GM12878 (cell line): Measurements from ENCODE around the gene DKK1. TPM values are rescaled to one million over a fixed set of nuclear protein-coding genes. Genes with fewer than 3 reads are reported as not detected.

ENCODE experiments used
- ATAC-seq: fragments of 200-7000 bp; cut with Tn5 transposase; 3 replicates; pipeline ENCODE4 v1.9.1; 2020; ENCODE audit warnings: mild to moderate bottlenecking, moderate library complexity
- BruUV-seq: library from RNA; stranded (reverse); fragments of 400-500 nt; replicated peaks from 2 replicates; lab custom pipeline; 2021; lab: Mats Ljungman, UMichigan
- CTCF ChIA-PET: fragments of 300-600 bp; sonication (Branson Sonifier 250); formaldehyde crosslinking; extraction: SDS; loops from one replicate; lab custom pipeline; 2021; ENCODE audit warnings: inconsistent platforms; lab: Yijun Ruan, JAX
- POLR2A ChIA-PET: fragments of 350-600 bp; formaldehyde crosslinking; extraction: SDS; loops from one replicate; lab custom pipeline; 2021; ENCODE audit warnings: inconsistent platforms; lab: Charles Lee
- RAD21 ChIA-PET: fragments of 300-600 bp; sonication (Branson Sonifier 250); formaldehyde crosslinking; loops from one replicate; lab custom pipeline; 2023; ENCODE audit warnings: antibody characterized with exemption; ENCODE audit not compliant: unreplicated experiment; lab: Charles Lee
- SMC1A ChIA-PET: fragments of 300-600 bp; sonication (Branson Sonifier 250); formaldehyde crosslinking; loops from one replicate; lab custom pipeline; 2023; ENCODE audit not compliant: unreplicated experiment, uncharacterized antibody; lab: Charles Lee
- DNase-seq: peaks from one replicate; pipeline ENCODE4 v3.0.0-alpha.2; 2011; ENCODE audit warnings: low read depth, low spot score
- FAIRE-seq: peaks from 3 replicates; lab custom pipeline; 2011; peaks lifted over from hg19 to GRCh38; lab: Jason Lieb, UNC
- H2AFZ ChIP-seq: 2 replicates; pipeline ENCODE4 v1.6.0; 2011; ENCODE audit warnings: low read depth, low read length, control low read depth; ENCODE audit not compliant: control insufficient read depth
- H3K27ac ChIP-seq: 2 replicates; pipeline ENCODE4 v1.5.1; 2011; ENCODE audit warnings: control low read depth; ENCODE audit not compliant: control insufficient read depth, insufficient read depth
- H3K27me3 ChIP-seq, 2 experiments: replicated peaks in 1 of 2; 2 replicates each; pipeline versions ENCODE4 v1.6.0 to v1.6.1; 2011; ENCODE audit warnings: low read length in 1 of 2; ENCODE audit not compliant: control insufficient read depth in 2 of 2, insufficient read depth in 2 of 2
- H3K36me3 ChIP-seq, 2 experiments: 2 replicates each; pipeline ENCODE4 v1.5.1; 2011; ENCODE audit warnings: low read length in 1 of 2; ENCODE audit not compliant: control insufficient read depth in 2 of 2, insufficient read depth in 2 of 2
- H3K4me1 ChIP-seq: 2 replicates; pipeline ENCODE4 v1.6.1; 2011; ENCODE audit warnings: mild to moderate bottlenecking, low read length, moderate library complexity, mixed read lengths; ENCODE audit not compliant: control insufficient read depth, insufficient read depth
- H3K4me2 ChIP-seq: 2 replicates; pipeline ENCODE4 v1.6.0; 2011; ENCODE audit warnings: control low read depth; ENCODE audit not compliant: control insufficient read depth, insufficient read depth
- H3K4me3 ChIP-seq: fragments of 200-600 bp; sonication (generic); 2 replicates; pipeline ENCODE4 v1.5.1; 2016
- H3K79me2 ChIP-seq: 2 replicates; pipeline ENCODE4 v1.6.0; 2011; ENCODE audit warnings: low read length; ENCODE audit not compliant: control insufficient read depth, insufficient read depth
- H3K9ac ChIP-seq: 2 replicates; pipeline ENCODE4 v1.8.0; 2011; ENCODE audit warnings: low read length, control low read depth, mixed read lengths; ENCODE audit not compliant: control insufficient read depth, insufficient read depth
- H3K9me3 ChIP-seq: replicated peaks from 3 replicates; pipeline ENCODE4 v1.5.1; 2011; ENCODE audit warnings: mild to moderate bottlenecking, low read length; ENCODE audit not compliant: control insufficient read depth, insufficient read depth
- H4K20me1 ChIP-seq: 2 replicates; pipeline ENCODE4 v1.6.0; 2011; ENCODE audit not compliant: control insufficient read depth, insufficient read depth
- ATF7 ChIP-seq: fragments of 450-650 bp; IDR thresholded peaks from 2 replicates; pipeline ENCODE4 v1.6.1; 2016; ENCODE audit warnings: low read depth, mild to moderate bottlenecking
- BCL11A ChIP-seq: IDR thresholded peaks from 2 replicates; pipeline ENCODE4 v1.6.1; 2011; ENCODE audit warnings: low read depth, low read length
- BRCA1 ChIP-seq: IDR thresholded peaks from 2 replicates; pipeline ENCODE4 v1.6.1; 2011; ENCODE audit warnings: low read depth, low read length, improper control_type of control experiment
- CBX3 ChIP-seq: fragments of 200-600 bp; sonication (generic); IDR thresholded peaks from 2 replicates; pipeline ENCODE4 v1.6.1; 2016; ENCODE audit warnings: low read depth, borderline replicate concordance
- EGR1 ChIP-seq, 2 experiments: IDR thresholded peaks; 1 replicate in 1 of 2; 2 replicates in 1 of 2; pipeline ENCODE4 v1.6.1; 2011 to 2012; ENCODE audit warnings: low read depth in 2 of 2, low read length in 2 of 2, borderline replicate concordance in 1 of 2, mild to moderate bottlenecking in 1 of 2, moderate library complexity in 1 of 2
- GATAD2B ChIP-seq: fragments of 450-650 bp; conservative IDR thresholded peaks from 2 replicates; pipeline ENCODE4 v1.6.1; 2017; ENCODE audit warnings: low read depth, mild to moderate bottlenecking, moderate library complexity
- IKZF2 ChIP-seq, 2 experiments: fragments of 450-650 bp; IDR thresholded peaks; 2 replicates each; pipeline ENCODE4 v1.6.1; 2017; ENCODE audit warnings: mild to moderate bottlenecking in 2 of 2, moderate library complexity in 2 of 2
- KLF5 ChIP-seq: fragments of 450-650 bp; IDR thresholded peaks from 2 replicates; pipeline ENCODE4 v1.6.1; 2014; ENCODE audit warnings: mild to moderate bottlenecking; ENCODE audit not compliant: partially characterized antibody
- NFXL1 ChIP-seq: fragments of 450-650 bp; IDR thresholded peaks from 2 replicates; pipeline ENCODE4 v1.6.1; 2017; ENCODE audit warnings: antibody characterized with exemption, mild to moderate bottlenecking, borderline replicate concordance
- RAD21 ChIP-seq: IDR thresholded peaks from 2 replicates; pipeline ENCODE4 v1.6.1; 2011; ENCODE audit warnings: mild to moderate bottlenecking, low read depth, low read length, moderate library complexity; ENCODE audit not compliant: insufficient read depth
- RCOR1 ChIP-seq: conservative IDR thresholded peaks from 2 replicates; pipeline ENCODE4 v1.6.1; 2012; ENCODE audit warnings: low read depth, low read length, improper control_type of control experiment
- SUZ12 ChIP-seq: fragments of 200-600 bp; sonication (generic); IDR thresholded peaks from one replicate; pipeline ENCODE4 v1.6.1; 2018; ENCODE audit warnings: antibody characterized with exemption, mild to moderate bottlenecking; ENCODE audit not compliant: unreplicated experiment
- TARDBP ChIP-seq: IDR thresholded peaks from 2 replicates; pipeline ENCODE4 v1.6.1; 2016; ENCODE audit warnings: borderline replicate concordance
- TCF7 ChIP-seq: IDR thresholded peaks from 2 replicates; pipeline ENCODE4 v1.6.1; 2014; ENCODE audit warnings: antibody characterized with exemption, borderline replicate concordance
- WGBS: methylation state at CpG from one replicate; pipeline ENCODE4 v1.1.6; 2016; ENCODE audit warnings: low lambda C conversion rate; ENCODE audit not compliant: insufficient replicate concordance, insufficient coverage; ENCODE audit errors: missing lambda C conversion rate; 5-methylcytosine and 5-hydroxymethylcytosine counted together
- in situ Hi-C: fragments of 300-500 bp; cut with MboI; formaldehyde crosslinking; loops from 9 replicates; pipeline ENCODE4 v1.14.3; 2018; ENCODE audit warnings: mixed read lengths
- intact Hi-C: fragments of 100-400 bp; cut with micrococcal nuclease; formaldehyde crosslinking; loops from one replicate; pipeline ENCODE4 v1.14.2; 2022; ENCODE audit not compliant: unreplicated experiment
- polyA plus RNA-seq, 11 experiments: library from polyadenylated mRNA; depleted of rRNA in 4 of 11; unstranded in 6 of 11; stranded (reverse) in 5 of 11; fragments of >200 nt; fragmentation: Nextera tagmentation in 4 of 11; fragmentation: Illumina TruSeq in 1 of 11; extraction: Ambion mirVana in 4 of 11; extraction: Trizol in 1 of 11; gene quantifications; 1 replicate in 1 of 11; 2 replicates in 10 of 11; pipeline versions ENCODE4 v1.2.1 to v1.2.3, GENCODE V29; 2011 to 2016; ENCODE audit warnings: inconsistent platforms in 2 of 11, missing spikeins in 2 of 11, low read depth in 1 of 11
- total RNA-seq, 4 experiments: library from RNA; depleted of rRNA in 3 of 4; stranded (reverse); fragments of >200 nt in 3 of 4; fragmentation: Illumina TruSeq in 1 of 4; extraction: Trizol in 1 of 4; gene quantifications; 2 replicates each; pipeline versions ENCODE4 v1.2.1 to v1.2.3, GENCODE V29; 2013 to 2021

The DKK1 gene
- total and polyA plus RNA-seq, 10 of the 15 experiments (the other 5 are each of a cell fraction or from before 2014, with no cell fraction given) = 0.12 to 0.77 (median 0.33) TPM; not detected in 7

- SMC1A ChIA-PET = no interaction called here
- intact Hi-C loops = no loop called here
- CTCF ChIA-PET = no interaction called here
- no peak overlapping the region for H3K27ac ChIP-seq
- POLR2A ChIA-PET = no interaction called here
- DNase-seq (no peak), FAIRE-seq (no peak), ATAC-seq (no peak)
- no peak overlapping the region for H3K4me2 ChIP-seq
- no peak overlapping the region for H3K9ac ChIP-seq
- no TSS peak for BruUV-seq
- no peaks in the 10 kb centered on the region for H3K4me1 ChIP-seq
- TF ChIP-seq TARDBP = no peak
- no peaks in the 10 kb centered on the region for H4K20me1 ChIP-seq
- no peaks in the 10 kb centered on the region for H3K79me2 ChIP-seq
- H2AFZ ChIP-seq = no peak overlapping the region
- no peaks in the 10 kb centered on the region for H3K27me3 ChIP-seq
- no peak overlapping the region for H3K4me3 ChIP-seq
- in situ Hi-C loops = no loop called here
- 0% methylated on average over 2 of the region's 2 CpGs for WGBS
- H3K9me3 ChIP-seq = no peaks in the 10 kb centered on the region
- RAD21 ChIA-PET = no interaction called here
- H3K36me3 ChIP-seq = no peaks in the 10 kb centered on the region
These were observed 37.9 kb upstream of the DKK1 start for GRCh38 chr10:52276163-52276562.

- POLR2A ChIA-PET = no interaction called here
- no TSS peak for BruUV-seq
- CTCF ChIA-PET = no interaction called here
- no peak overlapping the region for H3K4me2 ChIP-seq
- no peak overlapping the region for H2AFZ ChIP-seq
- no peak overlapping the region for H3K4me3 ChIP-seq
- no peaks in the 10 kb centered on the region for H3K4me1 ChIP-seq
- 0% methylated on average over 1 of the region's 1 CpG for WGBS
- SMC1A ChIA-PET = no interaction called here
- H3K9ac ChIP-seq = no peak overlapping the region
- no peaks in the 10 kb centered on the region for H3K36me3 ChIP-seq
- H3K27ac ChIP-seq = no peak overlapping the region
- in situ Hi-C loops (no loop called here), intact Hi-C loops (no loop called here)
- no peaks in the 10 kb centered on the region for H3K79me2 ChIP-seq
- no peak for FAIRE-seq
- RAD21 ChIA-PET = no interaction called here
- H4K20me1 ChIP-seq = no peaks in the 10 kb centered on the region
- no peak for ATAC-seq
- no peaks in the 10 kb centered on the region for H3K27me3 ChIP-seq
- TF ChIP-seq IKZF2 (IDR thresholded peaks at IDR 0.05) (no peak), SUZ12 (no peak), EGR1 (IDR thresholded peaks at IDR 0.05; ENCODE audit: borderline replicate concordance in 1 of 2, low read depth in 2 of 2, low read length in 2 of 2) (no peak), BRCA1 (no peak), CBX3 (no peak), RCOR1 (no peak), ATF7 (no peak), BCL11A (no peak), TCF7 (no peak), NFXL1 (no peak), GATAD2B (no peak), KLF5 (no peak), RAD21 (no peak)
- TF ChIP-seq, all 136 proteins: peak for 0
- no peak for DNase-seq
- H3K9me3 ChIP-seq = no peaks in the 10 kb centered on the region
These were observed 37.1 kb upstream of the DKK1 start for GRCh38 chr10:52276986-52277385.
